GM12878 (cell line): Measurements from ENCODE around the gene HNRNPAB.

Source experiments
- BMI1 ChIP-seq: fragments of 450-650 bp; IDR thresholded peaks from 2 replicates; pipeline ENCODE4 v1.6.1; 2016; ENCODE audit warnings: mild to moderate bottlenecking, moderate library complexity, borderline replicate concordance
- CEBPB ChIP-seq, 2 experiments: fragments of 150-350 bp in 1 of 2; IDR thresholded peaks; 2 replicates each; pipeline ENCODE4 v1.6.1; 2012 to 2014; ENCODE audit warnings: low read depth in 2 of 2, low read length in 2 of 2, borderline replicate concordance in 1 of 2, inconsistent platforms in 1 of 2
- JUND ChIP-seq: IDR thresholded peaks from 2 replicates; pipeline ENCODE4 v1.6.1; 2012; ENCODE audit warnings: low read depth, mild to moderate bottlenecking, low read length, improper control_type of control experiment, moderate library complexity
- POLR2A ChIP-seq: IDR thresholded peaks from 2 replicates; pipeline ENCODE4 v1.6.1; 2011; ENCODE audit warnings: low read depth, mild to moderate bottlenecking, low read length
- RFX5 ChIP-seq: IDR thresholded peaks from 2 replicates; pipeline ENCODE4 v1.6.1; 2011; ENCODE audit warnings: low read depth, low read length, improper control_type of control experiment
- SRF ChIP-seq, 2 experiments: IDR thresholded peaks; 2 replicates each; pipeline ENCODE4 v1.6.1; 2011; ENCODE audit warnings: low read depth in 2 of 2, low read length in 2 of 2, mild to moderate bottlenecking in 1 of 2, moderate library complexity in 1 of 2
- TARDBP ChIP-seq: IDR thresholded peaks from 2 replicates; pipeline ENCODE4 v1.6.1; 2016; ENCODE audit warnings: borderline replicate concordance
- TF ChIP-seq, protein P1 (sequence below), 3 experiments: IDR thresholded peaks in 2 of 3; conservative IDR thresholded peaks in 1 of 3; 2 replicates each; pipeline ENCODE4 v1.5.1; 2011; ENCODE audit warnings: low read depth in 3 of 3, low read length in 3 of 3, mild to moderate bottlenecking in 3 of 3, control low read depth in 2 of 3, moderate library complexity in 2 of 3, inconsistent platforms in 1 of 3, mixed read lengths in 1 of 3; ENCODE audit not compliant: control insufficient read depth in 2 of 3, insufficient read depth in 1 of 3; ENCODE audit errors: extremely low read depth in 1 of 3
- TF ChIP-seq, protein P2 (sequence below): fragments of 450-650 bp; IDR thresholded peaks from 2 replicates; pipeline ENCODE4 v1.6.1; 2017; ENCODE audit warnings: mild to moderate bottlenecking, low read depth, inconsistent platforms; ENCODE audit not compliant: poor library complexity, severe bottlenecking

DNA sequence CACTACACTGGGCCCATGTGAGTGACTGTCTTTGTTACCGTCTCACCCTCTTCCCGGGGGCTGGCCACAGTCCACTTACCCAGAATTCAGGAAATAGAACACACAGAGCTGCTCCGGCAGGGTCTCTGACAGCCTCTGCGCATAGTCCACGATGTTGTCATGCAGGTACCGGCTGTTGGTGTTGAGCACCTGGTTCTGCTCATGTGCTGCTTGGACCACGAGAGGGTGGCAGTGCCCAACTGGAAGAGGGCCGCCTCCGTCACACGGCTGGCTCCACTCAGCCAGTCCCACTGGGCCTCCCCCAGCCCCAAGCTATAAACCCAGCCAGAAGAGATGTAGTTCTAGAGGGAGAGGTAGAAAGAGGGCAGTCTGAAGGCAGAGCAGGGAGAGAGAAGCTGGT lies 25.5 kb downstream of the HNRNPAB start:
- TF ChIP-seq JUND (no peak), BMI1 (no peak), TARDBP (no peak), RFX5 (no peak), POLR2A (no peak), SRF (IDR thresholded peaks at IDR 0.05; ENCODE audit: low read depth in 2 of 2, low read length in 2 of 2) (no peak), CEBPB (IDR thresholded peaks at IDR 0.05; ENCODE audit: borderline replicate concordance in 1 of 2, low read depth in 2 of 2, low read length in 2 of 2) (no peak)
- TF ChIP-seq, protein P1, sequence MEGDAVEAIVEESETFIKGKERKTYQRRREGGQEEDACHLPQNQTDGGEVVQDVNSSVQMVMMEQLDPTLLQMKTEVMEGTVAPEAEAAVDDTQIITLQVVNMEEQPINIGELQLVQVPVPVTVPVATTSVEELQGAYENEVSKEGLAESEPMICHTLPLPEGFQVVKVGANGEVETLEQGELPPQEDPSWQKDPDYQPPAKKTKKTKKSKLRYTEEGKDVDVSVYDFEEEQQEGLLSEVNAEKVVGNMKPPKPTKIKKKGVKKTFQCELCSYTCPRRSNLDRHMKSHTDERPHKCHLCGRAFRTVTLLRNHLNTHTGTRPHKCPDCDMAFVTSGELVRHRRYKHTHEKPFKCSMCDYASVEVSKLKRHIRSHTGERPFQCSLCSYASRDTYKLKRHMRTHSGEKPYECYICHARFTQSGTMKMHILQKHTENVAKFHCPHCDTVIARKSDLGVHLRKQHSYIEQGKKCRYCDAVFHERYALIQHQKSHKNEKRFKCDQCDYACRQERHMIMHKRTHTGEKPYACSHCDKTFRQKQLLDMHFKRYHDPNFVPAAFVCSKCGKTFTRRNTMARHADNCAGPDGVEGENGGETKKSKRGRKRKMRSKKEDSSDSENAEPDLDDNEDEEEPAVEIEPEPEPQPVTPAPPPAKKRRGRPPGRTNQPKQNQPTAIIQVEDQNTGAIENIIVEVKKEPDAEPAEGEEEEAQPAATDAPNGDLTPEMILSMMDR (IDR thresholded peaks at IDR 0.05 in 2 of 3, conservative IDR thresholded peaks at IDR 0.05 in 1 of 3; ENCODE audit: control insufficient read depth in 2 of 3, extremely low read depth in 1 of 3, insufficient read depth in 1 of 3, low read depth in 3 of 3, low read length in 3 of 3), result no peak
- TF ChIP-seq, protein P2, sequence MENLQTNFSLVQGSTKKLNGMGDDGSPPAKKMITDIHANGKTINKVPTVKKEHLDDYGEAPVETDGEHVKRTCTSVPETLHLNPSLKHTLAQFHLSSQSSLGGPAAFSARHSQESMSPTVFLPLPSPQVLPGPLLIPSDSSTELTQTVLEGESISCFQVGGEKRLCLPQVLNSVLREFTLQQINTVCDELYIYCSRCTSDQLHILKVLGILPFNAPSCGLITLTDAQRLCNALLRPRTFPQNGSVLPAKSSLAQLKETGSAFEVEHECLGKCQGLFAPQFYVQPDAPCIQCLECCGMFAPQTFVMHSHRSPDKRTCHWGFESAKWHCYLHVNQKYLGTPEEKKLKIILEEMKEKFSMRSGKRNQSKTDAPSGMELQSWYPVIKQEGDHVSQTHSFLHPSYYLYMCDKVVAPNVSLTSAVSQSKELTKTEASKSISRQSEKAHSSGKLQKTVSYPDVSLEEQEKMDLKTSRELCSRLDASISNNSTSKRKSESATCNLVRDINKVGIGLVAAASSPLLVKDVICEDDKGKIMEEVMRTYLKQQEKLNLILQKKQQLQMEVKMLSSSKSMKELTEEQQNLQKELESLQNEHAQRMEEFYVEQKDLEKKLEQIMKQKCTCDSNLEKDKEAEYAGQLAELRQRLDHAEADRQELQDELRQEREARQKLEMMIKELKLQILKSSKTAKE, result no peak
